Stimulated activated naive CD4-positive, alpha-beta T cell (primary cell): ENCODE data around the gene ANKS1A.
"Not testable (repeated sequence)": the region's sequence is repeated elsewhere in the genome, so short reads cannot be mapped to it uniquely, and the experiment has no call there.

ENCODE experiments used
- DNase-seq, 6 experiments: peaks; one replicate each; lab custom pipeline; 2025; lab: John Stamatoyannopoulos, UW

Gene ANKS1A

GRCh38 chr6:34888874-34889555 is at the start of gene ANKS1A:
Gene ANKS1A (plus strand): TSS chr6:34889255. CDS start chr6:34889403, 148 bp downstream.
- DNase-seq: peak; percentile 86 to 95 (median 90)

GRCh38 chr6:34839666-34840352 is 49.2 kb upstream of the ANKS1A start:
- DNase-seq: no peak

GRCh38 chr6:34849066-34849465 is 40.0 kb upstream of the ANKS1A start:
- not testable (repeated sequence) for DNase-seq

- DNase-seq: no peak
Observed at GRCh38 chr6:34851361-34851760, 37.7 kb upstream of the ANKS1A start.

- no peak for DNase-seq
Observed at GRCh38 chr6:34852406-34853085, 36.5 kb upstream of the ANKS1A start.

- no peak for DNase-seq
Observed at GRCh38 chr6:34855463-34855862, 33.6 kb upstream of the ANKS1A start.

- no peak for DNase-seq
Observed at GRCh38 chr6:34858681-34859080, 30.4 kb upstream of the ANKS1A start.

- no peak for DNase-seq
Observed at GRCh38 chr6:34859951-34860350, 29.1 kb upstream of the ANKS1A start.

- no peak for DNase-seq
Observed at GRCh38 chr6:34860776-34861175, 28.3 kb upstream of the ANKS1A start.

GRCh38 chr6:34864007-34864406 is 25.0 kb upstream of the ANKS1A start:
- DNase-seq: no peak

- no peak for DNase-seq
Observed at GRCh38 chr6:34865107-34865506, 23.9 kb upstream of the ANKS1A start.

- DNase-seq: no peak
Observed at GRCh38 chr6:34866509-34866908, 22.5 kb upstream of the ANKS1A start.

GRCh38 chr6:34867484-34867883 is 21.6 kb upstream of the ANKS1A start:
- no peak for DNase-seq

- no peak for DNase-seq
Observed at GRCh38 chr6:34871853-34872252, 17.2 kb upstream of the ANKS1A start.

GRCh38 chr6:34872332-34872731 is 16.7 kb upstream of the ANKS1A start:
- DNase-seq: no peak

GRCh38 chr6:34875292-34876213 is 13.5 kb upstream of the ANKS1A start:
- no peak for DNase-seq

GRCh38 chr6:34876472-34876871 is 12.6 kb upstream of the ANKS1A start:
- DNase-seq: no peak

- no peak for DNase-seq
Observed at GRCh38 chr6:34877259-34877658, 11.8 kb upstream of the ANKS1A start.

- no peak for DNase-seq
Observed at GRCh38 chr6:34877869-34878485, 11.1 kb upstream of the ANKS1A start.

GRCh38 chr6:34884073-34884472 is 5.0 kb upstream of the ANKS1A start:
- DNase-seq: not testable (repeated sequence)

GRCh38 chr6:34884996-34885395 is 4.1 kb upstream of the ANKS1A start:
- no peak for DNase-seq
